HFF-Myc (cell line): Measurements from ENCODE around the gene ZAR1L.
A peak's percentile ranks its signal among the peaks of the same experiment; 100 is the strongest.
"Not testable (repeated sequence)": the region's sequence is repeated elsewhere in the genome, so short reads cannot be mapped to it uniquely, and the experiment has no call there.

ENCODE experiments used
- DNase-seq: peaks from one replicate; pipeline ENCODE4 v3.0.0-alpha.2; 2011; ENCODE audit warnings: low read depth; ENCODE audit errors: extremely low read depth
- H3K4me3 ChIP-seq: replicated peaks from 2 replicates; pipeline ENCODE4 v1.5.1; 2011; ENCODE audit warnings: low read depth, mild to moderate bottlenecking, control low read depth, low read length
- TF ChIP-seq, protein P1 (sequence below): IDR thresholded peaks from 2 replicates; pipeline ENCODE4 v1.5.1; 2012; ENCODE audit warnings: mild to moderate bottlenecking, low read depth, low read length, control low read depth; ENCODE audit errors: missing control alignments

The ZAR1L gene

GRCh38 chr13:32315238-32316027 is at the start of gene ZAR1L, which contains the start of gene BRCA2:
ZAR1L (minus strand) TSS chr13:32315363; CDS start chr13:32311925, 3,438 bp downstream.
BRCA2 (plus strand) TSS chr13:32315508; CDS start chr13:32316461, 953 bp downstream.
- peak; percentile 72 for DNase-seq
- peak within 1 kb of the TSS; percentile 51 for H3K4me3 ChIP-seq
- TF ChIP-seq, protein P1, sequence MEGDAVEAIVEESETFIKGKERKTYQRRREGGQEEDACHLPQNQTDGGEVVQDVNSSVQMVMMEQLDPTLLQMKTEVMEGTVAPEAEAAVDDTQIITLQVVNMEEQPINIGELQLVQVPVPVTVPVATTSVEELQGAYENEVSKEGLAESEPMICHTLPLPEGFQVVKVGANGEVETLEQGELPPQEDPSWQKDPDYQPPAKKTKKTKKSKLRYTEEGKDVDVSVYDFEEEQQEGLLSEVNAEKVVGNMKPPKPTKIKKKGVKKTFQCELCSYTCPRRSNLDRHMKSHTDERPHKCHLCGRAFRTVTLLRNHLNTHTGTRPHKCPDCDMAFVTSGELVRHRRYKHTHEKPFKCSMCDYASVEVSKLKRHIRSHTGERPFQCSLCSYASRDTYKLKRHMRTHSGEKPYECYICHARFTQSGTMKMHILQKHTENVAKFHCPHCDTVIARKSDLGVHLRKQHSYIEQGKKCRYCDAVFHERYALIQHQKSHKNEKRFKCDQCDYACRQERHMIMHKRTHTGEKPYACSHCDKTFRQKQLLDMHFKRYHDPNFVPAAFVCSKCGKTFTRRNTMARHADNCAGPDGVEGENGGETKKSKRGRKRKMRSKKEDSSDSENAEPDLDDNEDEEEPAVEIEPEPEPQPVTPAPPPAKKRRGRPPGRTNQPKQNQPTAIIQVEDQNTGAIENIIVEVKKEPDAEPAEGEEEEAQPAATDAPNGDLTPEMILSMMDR: no peak

- TF ChIP-seq, protein P1: no peak
- no peak for DNase-seq
- H3K4me3 ChIP-seq: no peak overlapping the region
These were observed 47.4 kb upstream of the ZAR1L start for GRCh38 chr13:32362574-32362973.

DNA sequence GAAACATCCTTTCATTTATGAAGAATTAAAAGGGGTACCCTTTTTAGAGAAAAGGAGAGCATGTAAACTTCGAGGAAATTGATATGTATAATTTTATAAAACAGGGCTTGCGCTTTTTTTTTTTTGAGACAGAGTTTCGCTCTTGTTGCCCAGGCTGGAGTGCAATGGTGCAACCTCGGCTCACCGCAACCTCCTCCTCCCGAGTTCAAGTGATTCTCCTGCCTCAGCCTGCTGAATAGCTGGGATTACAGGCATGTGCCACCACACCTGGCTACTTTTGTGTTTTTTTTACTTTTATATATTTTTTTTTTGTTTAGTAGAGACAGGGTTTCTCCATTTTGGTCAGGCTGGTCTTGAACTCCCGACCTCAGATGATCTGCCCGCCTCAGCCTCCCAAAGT is 40.8 kb upstream of the ZAR1L start:
- not testable (repeated sequence) for H3K4me3 ChIP-seq, DNase-seq

DNA sequence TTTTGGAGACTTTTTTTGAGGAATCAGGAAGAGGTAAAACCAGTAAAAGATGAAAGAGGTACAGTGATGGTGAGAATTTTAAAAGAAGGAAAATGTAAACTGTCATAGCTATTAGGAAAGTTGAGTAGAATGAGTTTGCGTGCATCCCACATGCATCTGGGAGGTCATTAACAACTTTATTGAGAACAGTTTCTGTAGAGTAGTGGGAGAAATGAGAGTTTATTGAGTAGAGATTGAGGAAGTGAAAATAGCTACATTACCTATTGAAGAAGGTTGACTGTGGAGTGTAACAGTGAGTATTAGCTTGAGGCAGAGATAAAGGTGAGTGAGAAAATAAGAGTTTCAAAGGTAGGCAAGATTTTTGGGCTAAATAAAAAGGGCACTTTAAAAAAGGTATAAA is 38.9 kb upstream of the ZAR1L start:
- H3K4me3 ChIP-seq: no peak overlapping the region
- no peak for DNase-seq
- TF ChIP-seq, protein P1: no peak

DNA sequence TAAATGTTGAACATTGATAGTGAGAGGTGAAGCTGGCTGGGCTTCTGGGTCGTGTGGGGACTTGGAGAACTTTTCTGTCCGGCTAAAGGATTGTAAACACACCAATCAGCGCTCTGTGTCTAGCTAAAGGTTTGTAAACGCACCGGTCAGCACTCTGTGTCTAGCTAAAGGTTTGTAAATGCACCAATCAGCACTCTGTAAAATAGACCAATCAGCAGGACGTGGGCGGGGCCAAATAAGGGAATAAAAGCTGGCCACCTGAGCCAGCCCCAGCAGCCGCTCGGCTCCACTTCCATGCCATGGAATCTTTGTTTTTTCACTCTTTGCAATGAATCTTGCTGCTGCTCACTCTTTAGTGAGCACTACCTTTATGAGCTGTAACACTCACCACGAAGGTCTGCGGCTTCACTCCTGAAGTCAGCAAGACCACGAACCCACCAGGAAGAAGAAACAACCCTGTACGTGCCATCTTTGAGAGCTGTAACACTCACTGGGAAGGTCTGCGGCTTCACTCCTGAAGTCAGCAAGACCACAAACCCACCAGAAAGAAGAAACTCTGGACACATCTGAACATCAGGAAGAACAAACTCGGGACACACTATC is 35.8 kb upstream of the ZAR1L start:
- H3K4me3 ChIP-seq, DNase-seq: not testable (repeated sequence)

GRCh38 chr13:32347651-32348050 is 32.5 kb upstream of the ZAR1L start:
- TF ChIP-seq, protein P1: no peak
- H3K4me3 ChIP-seq: no peak overlapping the region
- DNase-seq: no peak

- TF ChIP-seq, protein P1: no peak
- no peak for DNase-seq
- H3K4me3 ChIP-seq: no peak overlapping the region
These were observed 25.8 kb upstream of the ZAR1L start for GRCh38 chr13:32340914-32341313.
